B cell (primary cell): ENCODE data around the gene ZSWIM3.

ENCODE experiments used
- EZH2 ChIP-seq: IDR thresholded peaks from 2 replicates; pipeline ENCODE4 v1.6.1; 2012; ENCODE audit warnings: borderline replicate concordance, low read depth, mild to moderate bottlenecking, moderate library complexity, low read length; ENCODE audit not compliant: insufficient read depth, poor library complexity, severe bottlenecking
- TF ChIP-seq, protein P1 (sequence below): fragments of 200-600 bp; IDR thresholded peaks from one replicate; pipeline ENCODE4 v1.8.0; 2022; ENCODE audit warnings: antibody characterized with exemption, mild to moderate bottlenecking

DNA sequence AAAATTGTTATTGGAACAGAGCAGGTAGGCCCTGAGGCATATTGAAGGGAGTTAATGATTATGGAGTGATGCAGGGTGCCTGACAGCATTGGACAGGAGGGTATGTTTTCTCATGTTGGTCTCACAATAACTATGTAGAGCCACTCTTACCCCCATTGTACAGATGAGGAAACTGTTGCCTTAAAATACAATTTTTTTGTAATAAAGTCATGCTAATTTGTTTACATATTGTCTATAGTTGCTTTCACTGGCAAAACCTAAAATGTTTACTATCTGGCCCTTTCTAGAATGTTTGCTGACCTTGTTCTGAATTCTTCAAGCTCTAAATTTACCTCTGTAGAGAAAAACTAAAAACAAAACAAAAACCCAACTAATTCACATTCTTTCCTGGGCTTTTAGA is 5.9 kb upstream of the ZSWIM3 start:
- TF ChIP-seq, protein P1, sequence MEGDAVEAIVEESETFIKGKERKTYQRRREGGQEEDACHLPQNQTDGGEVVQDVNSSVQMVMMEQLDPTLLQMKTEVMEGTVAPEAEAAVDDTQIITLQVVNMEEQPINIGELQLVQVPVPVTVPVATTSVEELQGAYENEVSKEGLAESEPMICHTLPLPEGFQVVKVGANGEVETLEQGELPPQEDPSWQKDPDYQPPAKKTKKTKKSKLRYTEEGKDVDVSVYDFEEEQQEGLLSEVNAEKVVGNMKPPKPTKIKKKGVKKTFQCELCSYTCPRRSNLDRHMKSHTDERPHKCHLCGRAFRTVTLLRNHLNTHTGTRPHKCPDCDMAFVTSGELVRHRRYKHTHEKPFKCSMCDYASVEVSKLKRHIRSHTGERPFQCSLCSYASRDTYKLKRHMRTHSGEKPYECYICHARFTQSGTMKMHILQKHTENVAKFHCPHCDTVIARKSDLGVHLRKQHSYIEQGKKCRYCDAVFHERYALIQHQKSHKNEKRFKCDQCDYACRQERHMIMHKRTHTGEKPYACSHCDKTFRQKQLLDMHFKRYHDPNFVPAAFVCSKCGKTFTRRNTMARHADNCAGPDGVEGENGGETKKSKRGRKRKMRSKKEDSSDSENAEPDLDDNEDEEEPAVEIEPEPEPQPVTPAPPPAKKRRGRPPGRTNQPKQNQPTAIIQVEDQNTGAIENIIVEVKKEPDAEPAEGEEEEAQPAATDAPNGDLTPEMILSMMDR: no peak
- no peak for TF ChIP-seq EZH2
